Keratinocyte (primary cell): ENCODE data around the gene DTYMK. TPM values are rescaled to one million over a fixed set of nuclear protein-coding genes. Genes with fewer than 3 reads are reported as not detected.

Experiments used
- DNase-seq: peaks from one replicate; pipeline ENCODE4 v3.0.0-alpha.2; 2011; ENCODE audit warnings: low read depth, missing footprints, low spot score
- FAIRE-seq: peaks from 2 replicates; lab custom pipeline; 2011; peaks lifted over from hg19 to GRCh38; lab: Jason Lieb, UNC
- H2AFZ ChIP-seq: 2 replicates; pipeline ENCODE4 v1.6.0; 2012; ENCODE audit warnings: low read length, control low read depth, inconsistent platforms; ENCODE audit not compliant: control insufficient read depth
- H3K27ac ChIP-seq: 2 replicates; pipeline ENCODE4 v1.5.1; 2011; ENCODE audit warnings: low read length; ENCODE audit not compliant: control insufficient read depth, insufficient read depth
- H3K27me3 ChIP-seq: 3 replicates; pipeline ENCODE4 v1.6.0; 2011; ENCODE audit warnings: low read length; ENCODE audit not compliant: control insufficient read depth, insufficient read depth; ENCODE audit errors: extremely low read depth
- H3K36me3 ChIP-seq, 2 experiments: 2 replicates in 1 of 2; 3 replicates in 1 of 2; pipeline ENCODE4 v1.5.1; 2011; ENCODE audit warnings: low read length in 2 of 2, mild to moderate bottlenecking in 1 of 2; ENCODE audit not compliant: control insufficient read depth in 2 of 2, insufficient read depth in 2 of 2; ENCODE audit errors: extremely low read depth in 1 of 2
- H3K4me1 ChIP-seq: 3 replicates; pipeline ENCODE4 v1.5.1; 2011; ENCODE audit warnings: low read length; ENCODE audit not compliant: control insufficient read depth, insufficient read depth; ENCODE audit errors: extremely low read depth
- H3K4me2 ChIP-seq: 3 replicates; pipeline ENCODE4 v1.6.0; 2011; ENCODE audit warnings: low read depth, low read length; ENCODE audit not compliant: control insufficient read depth, insufficient read depth; ENCODE audit errors: extremely low read depth
- H3K4me3 ChIP-seq, 3 experiments: fragments of 200-600 bp in 1 of 3; sonication (generic) in 1 of 3; 2 replicates in 2 of 3; 3 replicates in 1 of 3; pipeline ENCODE4 v1.5.1; 2011 to 2016; ENCODE audit warnings: low read length in 3 of 3, mild to moderate bottlenecking in 3 of 3, control low read depth in 2 of 3, inconsistent platforms in 1 of 3, low read depth in 1 of 3, mixed read lengths in 1 of 3, mixed run types in 1 of 3, moderate library complexity in 1 of 3; ENCODE audit not compliant: control insufficient read depth in 2 of 3, insufficient read depth in 2 of 3; ENCODE audit errors: extremely low read depth in 1 of 3
- H3K79me2 ChIP-seq: 2 replicates; pipeline ENCODE4 v1.6.0; 2012; ENCODE audit warnings: low read length; ENCODE audit not compliant: control insufficient read depth, insufficient read depth
- H3K9ac ChIP-seq: 3 replicates; pipeline ENCODE4 v1.6.0; 2011; ENCODE audit warnings: low read length; ENCODE audit not compliant: control insufficient read depth, insufficient read depth; ENCODE audit errors: extremely low read depth
- H3K9me1 ChIP-seq: 3 replicates; pipeline ENCODE4 v1.6.0; 2011; ENCODE audit warnings: low read length; ENCODE audit not compliant: control insufficient read depth, insufficient read depth; ENCODE audit errors: extremely low read depth
- H3K9me3 ChIP-seq: 2 replicates; pipeline ENCODE4 v1.5.1; 2012; ENCODE audit warnings: low read depth, low read length; ENCODE audit not compliant: control insufficient read depth
- H4K20me1 ChIP-seq: 3 replicates; pipeline ENCODE4 v1.6.0; 2011; ENCODE audit warnings: low read length; ENCODE audit not compliant: control insufficient read depth, insufficient read depth; ENCODE audit errors: extremely low read depth
- EZH2 ChIP-seq: IDR thresholded peaks from one replicate; pipeline ENCODE4 v1.6.1; 2012; ENCODE audit warnings: inconsistent platforms, mild to moderate bottlenecking, low read length, moderate library complexity
- dilution Hi-C: fragments of 300-500 bp; cut with MboI; formaldehyde crosslinking; loops from one replicate; pipeline ENCODE4 v1.7.0; 2020; ENCODE audit warnings: low sequenced_read_pairs; ENCODE audit not compliant: extremely low pct_ligation_motif_present
- polyA plus RNA-seq, 5 experiments: library from polyadenylated mRNA; depleted of rRNA in 3 of 5; stranded (reverse) in 3 of 5; stranded (forward) in 1 of 5; unstranded in 1 of 5; fragments of >200 nt; gene quantifications; 1 replicate in 1 of 5; 2 replicates in 3 of 5; 3 replicates in 1 of 5; pipeline versions ENCODE4 v1.2.1 to v1.2.3, GENCODE V29; 2011 to 2012; ENCODE audit warnings: missing spikeins in 2 of 5, low read depth in 1 of 5, low replicate concordance in 1 of 5
- TF ChIP-seq, protein P1 (sequence below), 3 experiments: IDR thresholded peaks in 1 of 3; conservative IDR thresholded peaks in 1 of 3; optimal IDR thresholded peaks in 1 of 3; 2 replicates in 2 of 3; 3 replicates in 1 of 3; pipeline versions ENCODE3 to v1.5.1; 2011; ENCODE audit warnings: low read length in 3 of 3, mild to moderate bottlenecking in 3 of 3, moderate library complexity in 2 of 3, control low read depth in 1 of 3, inconsistent platforms in 1 of 3; ENCODE audit not compliant: insufficient read depth in 2 of 3; ENCODE audit errors: extremely low read depth in 1 of 3

Gene DTYMK
- polyA plus RNA-seq, 1 donor (not counting 4 experiments of a cell fraction or from before 2014, with no cell fraction given) = 31.6 TPM

DNA sequence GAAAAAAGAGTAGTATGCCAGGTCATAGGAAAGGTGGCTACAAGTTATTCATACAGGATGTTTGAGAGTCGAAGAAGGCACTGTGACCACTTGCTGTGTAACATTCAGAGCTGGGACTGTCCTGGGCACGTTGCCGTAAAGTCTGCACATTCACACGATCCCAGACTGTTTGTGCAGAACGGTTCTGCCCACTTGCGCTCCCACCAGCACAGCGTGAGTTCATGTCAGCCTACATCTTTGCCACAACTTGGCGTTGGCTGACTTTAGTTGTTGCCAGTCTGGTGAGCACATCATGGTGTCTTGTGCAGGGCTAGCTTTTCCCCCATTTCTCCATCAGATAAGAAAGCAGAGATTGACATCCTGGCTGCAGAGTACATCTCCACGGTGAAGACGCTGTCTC is 22.3 kb upstream of the DTYMK start:
- no peaks in the 10 kb centered on the region for H3K9me1 ChIP-seq
- no peak overlapping the region for H3K27ac ChIP-seq
- H3K79me2 ChIP-seq = no peaks in the 10 kb centered on the region
- H3K9ac ChIP-seq = no peak overlapping the region
- H3K4me3 ChIP-seq = no peak overlapping the region
- no peaks in the 10 kb centered on the region for H3K4me1 ChIP-seq
- H4K20me1 ChIP-seq = no peaks in the 10 kb centered on the region
- dilution Hi-C loops = no loop called here
- H3K4me2 ChIP-seq = no peak overlapping the region
- DNase-seq (no peak), FAIRE-seq (no peak)
- H3K36me3 ChIP-seq = peaks cover 20 to 31% of the 10 kb centered on the region in 2 experiments
- H2AFZ ChIP-seq = no peak overlapping the region
- TF ChIP-seq, protein P1, sequence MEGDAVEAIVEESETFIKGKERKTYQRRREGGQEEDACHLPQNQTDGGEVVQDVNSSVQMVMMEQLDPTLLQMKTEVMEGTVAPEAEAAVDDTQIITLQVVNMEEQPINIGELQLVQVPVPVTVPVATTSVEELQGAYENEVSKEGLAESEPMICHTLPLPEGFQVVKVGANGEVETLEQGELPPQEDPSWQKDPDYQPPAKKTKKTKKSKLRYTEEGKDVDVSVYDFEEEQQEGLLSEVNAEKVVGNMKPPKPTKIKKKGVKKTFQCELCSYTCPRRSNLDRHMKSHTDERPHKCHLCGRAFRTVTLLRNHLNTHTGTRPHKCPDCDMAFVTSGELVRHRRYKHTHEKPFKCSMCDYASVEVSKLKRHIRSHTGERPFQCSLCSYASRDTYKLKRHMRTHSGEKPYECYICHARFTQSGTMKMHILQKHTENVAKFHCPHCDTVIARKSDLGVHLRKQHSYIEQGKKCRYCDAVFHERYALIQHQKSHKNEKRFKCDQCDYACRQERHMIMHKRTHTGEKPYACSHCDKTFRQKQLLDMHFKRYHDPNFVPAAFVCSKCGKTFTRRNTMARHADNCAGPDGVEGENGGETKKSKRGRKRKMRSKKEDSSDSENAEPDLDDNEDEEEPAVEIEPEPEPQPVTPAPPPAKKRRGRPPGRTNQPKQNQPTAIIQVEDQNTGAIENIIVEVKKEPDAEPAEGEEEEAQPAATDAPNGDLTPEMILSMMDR (optimal IDR thresholded peaks at IDR 0.05 in 1 of 3, IDR thresholded peaks at IDR 0.05 in 1 of 3, conservative IDR thresholded peaks at IDR 0.05 in 1 of 3; ENCODE audit: extremely low read depth in 1 of 3, insufficient read depth in 2 of 3, low read length in 3 of 3) = no peak
- no peak for TF ChIP-seq EZH2
- no peaks in the 10 kb centered on the region for H3K9me3 ChIP-seq
- H3K27me3 ChIP-seq = no peaks in the 10 kb centered on the region

- no peak overlapping the region for H2AFZ ChIP-seq
- H3K9me3 ChIP-seq = no peaks in the 10 kb centered on the region
- peaks cover 9% of the 10 kb centered on the region for H3K79me2 ChIP-seq
- DNase-seq = no peak
- H3K9me1 ChIP-seq = no peaks in the 10 kb centered on the region
- no peak overlapping the region for H3K4me3 ChIP-seq
- H3K36me3 ChIP-seq = peaks cover 14 to 29% of the 10 kb centered on the region in 2 experiments
- H3K9ac ChIP-seq = no peak overlapping the region
- no peak for FAIRE-seq
- no peak overlapping the region for H3K27ac ChIP-seq
- H4K20me1 ChIP-seq = no peaks in the 10 kb centered on the region
- H3K27me3 ChIP-seq = no peaks in the 10 kb centered on the region
- no peak for TF ChIP-seq EZH2
- TF ChIP-seq, protein P1 (optimal IDR thresholded peaks at IDR 0.05 in 1 of 3, IDR thresholded peaks at IDR 0.05 in 1 of 3, conservative IDR thresholded peaks at IDR 0.05 in 1 of 3; ENCODE audit: extremely low read depth in 1 of 3, insufficient read depth in 2 of 3, low read length in 3 of 3) = no peak
- dilution Hi-C loops = no loop called here
- no peaks in the 10 kb centered on the region for H3K4me1 ChIP-seq
- H3K4me2 ChIP-seq = no peak overlapping the region
Measured at GRCh38 chr2:241706537-241706936, 19.9 kb upstream of the DTYMK start.
